ENCODE measurements around the gene PRKD2.
A peak's percentile ranks its signal among the peaks of the same experiment; 100 is the strongest.

The PRKD2 gene

DNA sequence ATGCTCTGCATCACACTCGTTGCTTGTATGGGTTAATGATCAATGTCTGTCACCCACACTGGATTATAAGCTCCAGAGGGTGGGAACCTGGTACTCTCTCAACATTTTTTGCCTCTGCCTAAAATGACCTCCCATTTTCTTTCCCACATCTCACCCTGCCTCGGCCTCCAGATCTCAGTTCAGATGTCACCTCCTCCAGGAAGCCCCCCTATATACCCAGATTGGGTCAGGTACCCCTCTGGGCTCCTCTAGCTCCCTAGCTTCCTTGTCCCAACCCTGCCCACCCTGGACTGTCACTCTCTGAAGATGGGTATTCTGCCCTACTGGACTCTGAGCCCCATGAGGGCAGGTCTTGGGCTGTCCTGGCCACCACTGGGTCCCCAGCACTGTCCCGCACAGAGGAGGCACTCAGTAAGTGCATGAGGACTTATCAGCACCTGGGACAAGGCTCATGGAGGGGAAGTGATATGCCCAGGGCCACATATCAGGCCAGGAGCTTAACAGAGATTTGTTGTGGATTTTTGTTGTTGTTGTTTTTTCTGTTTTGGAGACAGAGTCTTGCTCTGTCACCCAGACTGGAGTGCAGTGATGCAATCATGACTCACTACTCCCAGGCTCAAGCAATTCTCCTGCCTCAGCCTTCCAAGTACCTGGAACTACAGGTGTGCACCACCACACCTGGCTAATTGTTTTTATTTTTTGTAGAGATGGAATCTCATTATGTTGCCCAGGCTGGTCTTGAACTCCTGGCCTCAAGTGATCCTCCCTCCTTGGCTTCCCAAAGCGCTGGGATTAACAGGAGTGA lies 23.8 kb downstream of the PRKD2 start:
- Histone ChIP-seq H3K4me3 (ENCODE audit: low read depth, low read length) (no peak overlapping the region), H3K36me3 (ENCODE audit: control insufficient read depth in 2 of 2, insufficient read depth in 1 of 2, low read length in 2 of 2) (peaks cover 86 to 88% of the 10 kb centered on the region in 2 experiments), H3K4me1 (ENCODE audit: control insufficient read depth, insufficient read depth, low read length) (no peaks in the 10 kb centered on the region), H3K27ac (ENCODE audit: extremely low read depth, low read depth, low read length) (no peak overlapping the region), H3K9me3 (ENCODE audit: control insufficient read depth, insufficient read depth, low read depth, low read length) (no peaks in the 10 kb centered on the region)
- POLR2A ChIA-PET, result no interaction called here
- CTCF ChIA-PET, result interaction anchor here (0.5 to 4.0 kb wide), 4 partner anchors 9 to 13 kb away, joined by 3 to 30 read pairs (median 4); no protein-coding TSS in a partner anchor
- TF ChIP-seq, protein P1, sequence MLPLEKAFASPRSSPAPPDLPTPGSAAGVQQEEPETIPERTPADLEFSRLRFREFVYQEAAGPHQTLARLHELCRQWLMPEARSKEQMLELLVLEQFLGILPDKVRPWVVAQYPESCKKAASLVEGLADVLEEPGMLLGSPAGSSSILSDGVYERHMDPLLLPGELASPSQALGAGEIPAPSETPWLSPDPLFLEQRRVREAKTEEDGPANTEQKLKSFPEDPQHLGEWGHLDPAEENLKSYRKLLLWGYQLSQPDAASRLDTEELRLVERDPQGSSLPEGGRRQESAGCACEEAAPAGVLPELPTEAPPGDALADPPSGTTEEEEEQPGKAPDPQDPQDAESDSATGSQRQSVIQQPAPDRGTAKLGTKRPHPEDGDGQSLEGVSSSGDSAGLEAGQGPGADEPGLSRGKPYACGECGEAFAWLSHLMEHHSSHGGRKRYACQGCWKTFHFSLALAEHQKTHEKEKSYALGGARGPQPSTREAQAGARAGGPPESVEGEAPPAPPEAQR (tag by site-specific recombination; IDR thresholded peaks at IDR 0.05), result no peak
- TF ChIP-seq, protein P2, sequence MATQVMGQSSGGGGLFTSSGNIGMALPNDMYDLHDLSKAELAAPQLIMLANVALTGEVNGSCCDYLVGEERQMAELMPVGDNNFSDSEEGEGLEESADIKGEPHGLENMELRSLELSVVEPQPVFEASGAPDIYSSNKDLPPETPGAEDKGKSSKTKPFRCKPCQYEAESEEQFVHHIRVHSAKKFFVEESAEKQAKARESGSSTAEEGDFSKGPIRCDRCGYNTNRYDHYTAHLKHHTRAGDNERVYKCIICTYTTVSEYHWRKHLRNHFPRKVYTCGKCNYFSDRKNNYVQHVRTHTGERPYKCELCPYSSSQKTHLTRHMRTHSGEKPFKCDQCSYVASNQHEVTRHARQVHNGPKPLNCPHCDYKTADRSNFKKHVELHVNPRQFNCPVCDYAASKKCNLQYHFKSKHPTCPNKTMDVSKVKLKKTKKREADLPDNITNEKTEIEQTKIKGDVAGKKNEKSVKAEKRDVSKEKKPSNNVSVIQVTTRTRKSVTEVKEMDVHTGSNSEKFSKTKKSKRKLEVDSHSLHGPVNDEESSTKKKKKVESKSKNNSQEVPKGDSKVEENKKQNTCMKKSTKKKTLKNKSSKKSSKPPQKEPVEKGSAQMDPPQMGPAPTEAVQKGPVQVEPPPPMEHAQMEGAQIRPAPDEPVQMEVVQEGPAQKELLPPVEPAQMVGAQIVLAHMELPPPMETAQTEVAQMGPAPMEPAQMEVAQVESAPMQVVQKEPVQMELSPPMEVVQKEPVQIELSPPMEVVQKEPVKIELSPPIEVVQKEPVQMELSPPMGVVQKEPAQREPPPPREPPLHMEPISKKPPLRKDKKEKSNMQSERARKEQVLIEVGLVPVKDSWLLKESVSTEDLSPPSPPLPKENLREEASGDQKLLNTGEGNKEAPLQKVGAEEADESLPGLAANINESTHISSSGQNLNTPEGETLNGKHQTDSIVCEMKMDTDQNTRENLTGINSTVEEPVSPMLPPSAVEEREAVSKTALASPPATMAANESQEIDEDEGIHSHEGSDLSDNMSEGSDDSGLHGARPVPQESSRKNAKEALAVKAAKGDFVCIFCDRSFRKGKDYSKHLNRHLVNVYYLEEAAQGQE (tag by site-specific recombination; IDR thresholded peaks at IDR 0.05), result peak; percentile 56; the same call in 1 of the 2 replicates
- TF ChIP-seq ZNF274 (IDR thresholded peaks at IDR 0.05; ENCODE audit: low read length) (no peak), ZNF274 (tag by site-specific recombination; IDR thresholded peaks at IDR 0.05; ENCODE audit: borderline replicate concordance) (no peak), ZEB2 (tag by site-specific recombination; IDR thresholded peaks at IDR 0.05) (peak; percentile 63), ZNF529 (tag by site-specific recombination; IDR thresholded peaks at IDR 0.05; ENCODE audit: insufficient replicate concordance) (no peak), ZNF785 (tag by site-specific recombination; IDR thresholded peaks at IDR 0.05) (no peak)

DNA sequence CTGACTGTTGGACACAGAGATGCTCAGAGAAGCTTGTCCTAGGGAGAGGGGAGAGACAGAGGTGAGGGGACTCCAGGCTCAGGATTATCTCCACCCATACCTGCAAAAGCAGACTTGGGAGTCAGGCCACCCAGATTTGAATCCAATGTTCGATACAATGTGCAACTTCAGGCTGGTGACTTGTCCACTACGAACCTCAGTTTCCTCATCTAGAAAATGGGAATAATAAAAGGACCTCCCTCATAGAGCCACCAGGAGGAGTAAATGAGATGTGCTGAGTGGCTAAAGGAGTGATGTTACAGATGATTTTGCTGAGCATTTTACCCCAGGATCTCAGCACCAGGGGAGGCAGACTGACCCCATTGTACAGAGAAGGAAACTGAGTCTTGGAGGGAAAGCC lies 25.0 kb downstream of the PRKD2 start:
- ChIA-PET CTCF (interaction anchor here (0.8 to 4.0 kb wide), 3 partner anchors 11 to 149 kb away, joined by 3 to 30 read pairs (median 6); no protein-coding TSS in a partner anchor), POLR2A (no interaction called here)
- TF ChIP-seq ZNF266 (tag by site-specific recombination; IDR thresholded peaks at IDR 0.05; ENCODE audit: low read depth), result no peak
- TF ChIP-seq, protein P3, sequence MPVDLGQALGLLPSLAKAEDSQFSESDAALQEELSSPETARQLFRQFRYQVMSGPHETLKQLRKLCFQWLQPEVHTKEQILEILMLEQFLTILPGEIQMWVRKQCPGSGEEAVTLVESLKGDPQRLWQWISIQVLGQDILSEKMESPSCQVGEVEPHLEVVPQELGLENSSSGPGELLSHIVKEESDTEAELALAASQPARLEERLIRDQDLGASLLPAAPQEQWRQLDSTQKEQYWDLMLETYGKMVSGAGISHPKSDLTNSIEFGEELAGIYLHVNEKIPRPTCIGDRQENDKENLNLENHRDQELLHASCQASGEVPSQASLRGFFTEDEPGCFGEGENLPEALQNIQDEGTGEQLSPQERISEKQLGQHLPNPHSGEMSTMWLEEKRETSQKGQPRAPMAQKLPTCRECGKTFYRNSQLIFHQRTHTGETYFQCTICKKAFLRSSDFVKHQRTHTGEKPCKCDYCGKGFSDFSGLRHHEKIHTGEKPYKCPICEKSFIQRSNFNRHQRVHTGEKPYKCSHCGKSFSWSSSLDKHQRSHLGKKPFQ (tag by site-specific recombination; IDR thresholded peaks at IDR 0.05), result no peak
- no peak for TF ChIP-seq SETDB1 (IDR thresholded peaks at IDR 0.05; ENCODE audit: insufficient read length, low read length)
- TF ChIP-seq, protein P4, sequence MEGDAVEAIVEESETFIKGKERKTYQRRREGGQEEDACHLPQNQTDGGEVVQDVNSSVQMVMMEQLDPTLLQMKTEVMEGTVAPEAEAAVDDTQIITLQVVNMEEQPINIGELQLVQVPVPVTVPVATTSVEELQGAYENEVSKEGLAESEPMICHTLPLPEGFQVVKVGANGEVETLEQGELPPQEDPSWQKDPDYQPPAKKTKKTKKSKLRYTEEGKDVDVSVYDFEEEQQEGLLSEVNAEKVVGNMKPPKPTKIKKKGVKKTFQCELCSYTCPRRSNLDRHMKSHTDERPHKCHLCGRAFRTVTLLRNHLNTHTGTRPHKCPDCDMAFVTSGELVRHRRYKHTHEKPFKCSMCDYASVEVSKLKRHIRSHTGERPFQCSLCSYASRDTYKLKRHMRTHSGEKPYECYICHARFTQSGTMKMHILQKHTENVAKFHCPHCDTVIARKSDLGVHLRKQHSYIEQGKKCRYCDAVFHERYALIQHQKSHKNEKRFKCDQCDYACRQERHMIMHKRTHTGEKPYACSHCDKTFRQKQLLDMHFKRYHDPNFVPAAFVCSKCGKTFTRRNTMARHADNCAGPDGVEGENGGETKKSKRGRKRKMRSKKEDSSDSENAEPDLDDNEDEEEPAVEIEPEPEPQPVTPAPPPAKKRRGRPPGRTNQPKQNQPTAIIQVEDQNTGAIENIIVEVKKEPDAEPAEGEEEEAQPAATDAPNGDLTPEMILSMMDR (tag by site-specific recombination; IDR thresholded peaks at IDR 0.05), result no peak
- TF ChIP-seq, protein P5, sequence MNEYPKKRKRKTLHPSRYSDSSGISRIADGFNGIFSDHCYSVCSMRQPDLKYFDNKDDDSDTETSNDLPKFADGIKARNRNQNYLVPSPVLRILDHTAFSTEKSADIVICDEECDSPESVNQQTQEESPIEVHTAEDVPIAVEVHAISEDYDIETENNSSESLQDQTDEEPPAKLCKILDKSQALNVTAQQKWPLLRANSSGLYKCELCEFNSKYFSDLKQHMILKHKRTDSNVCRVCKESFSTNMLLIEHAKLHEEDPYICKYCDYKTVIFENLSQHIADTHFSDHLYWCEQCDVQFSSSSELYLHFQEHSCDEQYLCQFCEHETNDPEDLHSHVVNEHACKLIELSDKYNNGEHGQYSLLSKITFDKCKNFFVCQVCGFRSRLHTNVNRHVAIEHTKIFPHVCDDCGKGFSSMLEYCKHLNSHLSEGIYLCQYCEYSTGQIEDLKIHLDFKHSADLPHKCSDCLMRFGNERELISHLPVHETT (tag by site-specific recombination; IDR thresholded peaks at IDR 0.05), result no peak
- no peak for TF ChIP-seq ZNF830 (tag by site-specific recombination; IDR thresholded peaks at IDR 0.05; ENCODE audit: low read depth)
- TF ChIP-seq, protein P6, sequence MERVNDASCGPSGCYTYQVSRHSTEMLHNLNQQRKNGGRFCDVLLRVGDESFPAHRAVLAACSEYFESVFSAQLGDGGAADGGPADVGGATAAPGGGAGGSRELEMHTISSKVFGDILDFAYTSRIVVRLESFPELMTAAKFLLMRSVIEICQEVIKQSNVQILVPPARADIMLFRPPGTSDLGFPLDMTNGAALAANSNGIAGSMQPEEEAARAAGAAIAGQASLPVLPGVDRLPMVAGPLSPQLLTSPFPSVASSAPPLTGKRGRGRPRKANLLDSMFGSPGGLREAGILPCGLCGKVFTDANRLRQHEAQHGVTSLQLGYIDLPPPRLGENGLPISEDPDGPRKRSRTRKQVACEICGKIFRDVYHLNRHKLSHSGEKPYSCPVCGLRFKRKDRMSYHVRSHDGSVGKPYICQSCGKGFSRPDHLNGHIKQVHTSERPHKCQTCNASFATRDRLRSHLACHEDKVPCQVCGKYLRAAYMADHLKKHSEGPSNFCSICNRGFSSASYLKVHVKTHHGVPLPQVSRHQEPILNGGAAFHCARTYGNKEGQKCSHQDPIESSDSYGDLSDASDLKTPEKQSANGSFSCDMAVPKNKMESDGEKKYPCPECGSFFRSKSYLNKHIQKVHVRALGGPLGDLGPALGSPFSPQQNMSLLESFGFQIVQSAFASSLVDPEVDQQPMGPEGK (tag by site-specific recombination; IDR thresholded peaks at IDR 0.05), result no peak
- TF ChIP-seq SP2 (tag by site-specific recombination; IDR thresholded peaks at IDR 0.05), result no peak
- no peak for TF ChIP-seq ZNF394 (tag by site-specific recombination; IDR thresholded peaks at IDR 0.05; ENCODE audit: borderline replicate concordance)
- TF ChIP-seq ZNF157 (tag by site-specific recombination; IDR thresholded peaks at IDR 0.05), result no peak
- TF ChIP-seq ZNF621 (tag by site-specific recombination; IDR thresholded peaks at IDR 0.05), result no peak
- TF ChIP-seq ZNF133 (tag by site-specific recombination; IDR thresholded peaks at IDR 0.05), result no peak
- TF ChIP-seq ZNF571 (tag by site-specific recombination; IDR thresholded peaks at IDR 0.05), result no peak
- no peak for TF ChIP-seq SP7 (tag by site-specific recombination; IDR thresholded peaks at IDR 0.05)
- TF ChIP-seq ZNF544 (tag by site-specific recombination; IDR thresholded peaks at IDR 0.05), result no peak

More for the DNA sequence above, 25.0 kb downstream of the PRKD2 start:
- H3K4me3 ChIP-seq (ENCODE audit: low read depth, low read length), result no peak overlapping the region
- H3K36me3 ChIP-seq (ENCODE audit: control insufficient read depth in 2 of 2, insufficient read depth in 1 of 2, low read length in 2 of 2), result peaks cover 87 to 92% of the 10 kb centered on the region in 2 experiments
- H3K27ac ChIP-seq (ENCODE audit: extremely low read depth, low read depth, low read length), result no peak overlapping the region
- no peaks in the 10 kb centered on the region for H3K9me3 ChIP-seq (ENCODE audit: control insufficient read depth, insufficient read depth, low read depth, low read length)
- no peaks in the 10 kb centered on the region for H3K4me1 ChIP-seq (ENCODE audit: control insufficient read depth, insufficient read depth, low read length)
